Left lung (tissue), 10 donors: ENCODE results near the gene PLA2G4A. TPM values are rescaled to one million over a fixed set of nuclear protein-coding genes. Genes with fewer than 3 reads are reported as not detected.

Source experiments
- ATAC-seq: fragments of 200-7000 bp; cut with Tn5 transposase; one replicate; pipeline ENCODE4 v1.9.1; 2020; ENCODE audit warnings: moderate library complexity
- DNase-seq, 4 donors: peaks; one replicate each; pipeline ENCODE4 v3.0.0-alpha.2; 2013 to 2020
- H3K27ac ChIP-seq, 2 donors: fragments of 200-600 bp; sonication (generic) in 1 of 2; one replicate each; pipeline versions ENCODE4 v1.5.0 to v1.8.0; 2020 to 2021
- H3K27me3 ChIP-seq, 2 donors: fragments of 200-600 bp; sonication (generic) in 1 of 2; one replicate each; pipeline versions ENCODE4 v1.5.0 to v1.8.0; 2020 to 2021
- H3K36me3 ChIP-seq, 2 donors: fragments of 200-600 bp; sonication (generic) in 1 of 2; one replicate each; pipeline versions ENCODE4 v1.5.0 to v1.8.0; 2020 to 2021
- H3K4me1 ChIP-seq, 2 donors: fragments of 200-600 bp; one replicate each; pipeline ENCODE4 v1.8.0; 2021
- H3K4me3 ChIP-seq, 2 donors: fragments of 200-600 bp; sonication (generic) in 1 of 2; one replicate each; pipeline versions ENCODE4 v1.5.0 to v1.8.0; 2020 to 2021; ENCODE audit warnings: mild to moderate bottlenecking in 1 of 2
- H3K9me3 ChIP-seq, 2 donors: fragments of 200-600 bp; sonication (generic) in 1 of 2; one replicate each; pipeline versions ENCODE4 v1.5.0 to v1.8.0; 2020 to 2021
- CTCF ChIP-seq, 2 donors: fragments of 200-600 bp; sonication (generic) in 1 of 2; IDR thresholded peaks; one replicate each; pipeline versions ENCODE4 v1.5.0 to v1.8.0; 2021; ENCODE audit warnings: antibody characterized with exemption in 2 of 2
- intact Hi-C, 2 donors: fragments of 100-400 bp; cut with DNase I; formaldehyde crosslinking; loops; one replicate each; pipeline versions ENCODE4 v1.11.2 to v1.14.2; 2022
- polyA plus RNA-seq, 6 donors: library from polyadenylated mRNA; unstranded; fragments of 120-200 nt; gene quantifications; one replicate each; pipeline ENCODE4 v1.2.1, GENCODE V29; 2013; ENCODE audit not compliant: insufficient read length in 6 of 6
- total RNA-seq, 2 donors: library from RNA; stranded (reverse); fragmentation: NEBNext Ultra II Directional; extraction: Animal tissue kit (Norgen Biotek cat#: 25700); gene quantifications; one replicate each; pipeline ENCODE4 v1.2.1, GENCODE V29; 2021
- donor health status: DM: no; HTN: yes; CAD: no.
- donor health status: DM: no; HTN: no; CAD: no.

PLA2G4A gene
- total and polyA plus RNA-seq, 8 donors: 8.2 to 13.9 (median 10.4) TPM

- no peak for ATAC-seq
- intact Hi-C loops: no loop called here
- TF ChIP-seq CTCF (IDR thresholded peaks at IDR 0.05): no peak
- Histone ChIP-seq H3K4me1 (peaks cover 7 to 12% of the 10 kb centered on the region in 2 donors), H3K36me3 (no peaks in the 10 kb centered on the region), H3K9me3 (no peaks in the 10 kb centered on the region), H3K27ac (peak overlapping the region in 1 of 2 donors; percentile 3), H3K4me3 (no peak overlapping the region), H3K27me3 (no peaks in the 10 kb centered on the region)
- no peak for DNase-seq
These were observed 146.5 kb downstream of the PLA2G4A start for GRCh38 chr1:186975220-186975619.

- peaks cover 7 to 12% of the 10 kb centered on the region in 2 donors for H3K4me1 ChIP-seq
- TF ChIP-seq CTCF (IDR thresholded peaks at IDR 0.05): no peak
- H3K27ac ChIP-seq: no peak overlapping the region
- ATAC-seq (no peak), DNase-seq (no peak)
- no peaks in the 10 kb centered on the region for H3K27me3 ChIP-seq
- no peaks in the 10 kb centered on the region for H3K36me3 ChIP-seq
- H3K9me3 ChIP-seq: no peaks in the 10 kb centered on the region
- intact Hi-C loops: no loop called here
- H3K4me3 ChIP-seq: no peak overlapping the region
These were observed 148.0 kb downstream of the PLA2G4A start for GRCh38 chr1:186976700-186977099.

- no peak for TF ChIP-seq CTCF (IDR thresholded peaks at IDR 0.05)
- no peaks in the 10 kb centered on the region for H3K27me3 ChIP-seq
These were observed 148.7 kb downstream of the PLA2G4A start for GRCh38 chr1:186977266-186977957.

GRCh38 chr1:186978596-186979556 is 150.1 kb downstream of the PLA2G4A start:
- DNase-seq: peak in 1 of 4 donors; percentile 36
- Histone ChIP-seq H3K9me3 (no peaks in the 10 kb centered on the region), H3K36me3 (no peaks in the 10 kb centered on the region), H3K27me3 (no peaks in the 10 kb centered on the region), H3K4me3 (no peak overlapping the region), H3K4me1 (peaks cover 7 to 12% of the 10 kb centered on the region in 2 donors), H3K27ac (no peak overlapping the region)
- TF ChIP-seq CTCF (IDR thresholded peaks at IDR 0.05): no peak
- intact Hi-C loops: no loop called here
- ATAC-seq: peak; percentile 17

More at GRCh38 chr1:186977266-186977957, 148.7 kb downstream of the PLA2G4A start:
- peaks cover 7 to 12% of the 10 kb centered on the region in 2 donors for H3K4me1 ChIP-seq
- no peaks in the 10 kb centered on the region for H3K36me3 ChIP-seq
- ATAC-seq (no peak), DNase-seq (no peak)
- intact Hi-C loops: no loop called here
- H3K9me3 ChIP-seq: no peaks in the 10 kb centered on the region
- no peak overlapping the region for H3K4me3 ChIP-seq
- H3K27ac ChIP-seq: no peak overlapping the region

GRCh38 chr1:186980400-186980799 is 151.7 kb downstream of the PLA2G4A start:
- H3K36me3 ChIP-seq: no peaks in the 10 kb centered on the region
- H3K27me3 ChIP-seq: no peaks in the 10 kb centered on the region
- no peak for ATAC-seq
- no peak overlapping the region for H3K4me3 ChIP-seq
- intact Hi-C loops: loop anchor here in 1 of 2 donors (10.0 kb wide), 1 partner anchor 496 kb away; no protein-coding TSS in a partner anchor
- no peak overlapping the region for H3K27ac ChIP-seq
- no peak for TF ChIP-seq CTCF (IDR thresholded peaks at IDR 0.05)
- H3K9me3 ChIP-seq: no peaks in the 10 kb centered on the region
- H3K4me1 ChIP-seq: peaks cover 0 to 5% of the 10 kb centered on the region in 2 donors
- no peak for DNase-seq
